GM18870 (cell line): Measurements from ENCODE around the gene HAGHL.

Experiments used
- ATAC-seq: cut with Tn5 transposase; IDR thresholded peaks from one replicate; pipeline ENCODE4 v1.9.1; 2021; ENCODE audit warnings: moderate library complexity; ENCODE audit not compliant: unreplicated experiment

The HAGHL gene

DNA sequence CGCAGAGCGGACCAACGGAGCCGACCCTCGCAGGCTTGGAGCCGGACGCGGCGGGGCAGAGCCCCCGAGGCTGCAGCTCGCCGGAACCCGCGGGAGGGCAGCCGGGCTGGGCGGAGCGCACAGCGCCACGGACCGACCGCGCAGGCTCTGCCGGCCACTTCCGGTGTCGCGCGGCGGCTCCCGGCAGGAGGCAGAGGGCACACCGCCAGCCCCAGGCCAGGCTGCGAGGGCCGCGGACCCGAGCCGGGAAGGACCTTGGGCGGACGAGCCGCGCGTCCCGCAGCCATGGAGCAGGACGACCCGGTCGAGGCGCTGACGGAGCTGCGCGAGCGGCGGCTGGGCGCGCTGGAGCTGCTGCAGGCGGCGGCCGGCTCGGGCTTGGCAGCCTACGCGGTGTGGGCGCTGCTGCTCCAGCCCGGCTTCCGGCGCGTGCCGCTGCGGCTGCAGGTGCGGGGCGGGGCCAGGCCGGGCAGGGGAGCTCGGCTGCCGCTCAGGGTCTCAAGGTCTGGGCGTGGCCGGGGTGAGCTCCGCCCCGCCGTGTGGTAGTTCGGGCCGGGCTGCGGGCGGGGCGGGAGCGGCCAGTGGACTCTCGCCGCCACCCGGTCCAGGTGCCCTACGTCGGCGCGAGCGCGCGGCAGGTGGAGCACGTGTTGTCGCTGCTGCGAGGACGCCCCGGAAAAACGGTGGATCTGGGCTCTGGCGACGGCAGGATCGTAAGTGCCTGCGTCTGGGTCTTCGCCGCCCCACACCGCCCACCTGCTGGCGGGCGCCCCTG, 5.7 kb upstream of the HAGHL start, which contains the start of gene ANTKMT:
ANTKMT (plus strand) TSS at position 157 of the 775 bp plus-strand sequence; CDS start at position 286, 129 bp downstream.
- ATAC-seq: peak; percentile 49

DNA sequence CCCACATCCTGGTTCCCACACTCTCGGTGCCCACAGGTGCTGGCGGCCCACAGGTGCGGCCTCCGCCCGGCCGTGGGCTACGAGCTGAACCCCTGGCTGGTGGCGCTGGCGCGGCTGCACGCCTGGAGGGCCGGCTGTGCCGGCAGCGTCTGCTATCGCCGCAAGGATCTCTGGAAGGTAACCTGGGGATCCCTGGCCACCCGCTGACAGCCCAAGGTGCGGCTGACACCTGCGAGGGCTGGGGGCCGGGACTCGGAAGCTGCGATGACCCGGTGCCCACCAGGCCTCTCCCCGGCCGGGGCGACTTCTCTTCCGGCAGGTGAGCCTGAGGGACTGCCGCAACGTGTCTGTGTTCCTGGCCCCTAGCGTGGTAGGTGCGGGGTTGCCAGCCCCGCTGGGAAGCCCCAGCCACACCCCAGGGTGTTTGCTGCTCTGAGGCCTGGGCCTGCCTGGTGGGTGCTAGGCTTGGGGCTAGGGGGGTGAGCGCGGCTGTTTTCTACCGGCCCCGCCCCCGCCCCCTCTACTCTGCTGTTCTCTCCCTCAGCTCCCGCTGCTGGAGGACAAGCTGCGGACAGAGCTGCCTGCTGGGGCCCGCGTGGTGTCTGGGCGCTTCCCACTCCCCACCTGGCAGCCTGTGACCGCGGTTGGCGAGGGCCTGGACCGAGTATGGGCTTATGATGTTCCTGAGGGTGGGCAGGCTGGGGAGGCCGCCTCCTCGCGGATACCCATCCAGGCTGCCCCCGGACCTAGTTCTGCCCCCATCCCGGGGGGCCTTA, 5.0 kb upstream of the HAGHL start:
- ATAC-seq: no peak

DNA sequence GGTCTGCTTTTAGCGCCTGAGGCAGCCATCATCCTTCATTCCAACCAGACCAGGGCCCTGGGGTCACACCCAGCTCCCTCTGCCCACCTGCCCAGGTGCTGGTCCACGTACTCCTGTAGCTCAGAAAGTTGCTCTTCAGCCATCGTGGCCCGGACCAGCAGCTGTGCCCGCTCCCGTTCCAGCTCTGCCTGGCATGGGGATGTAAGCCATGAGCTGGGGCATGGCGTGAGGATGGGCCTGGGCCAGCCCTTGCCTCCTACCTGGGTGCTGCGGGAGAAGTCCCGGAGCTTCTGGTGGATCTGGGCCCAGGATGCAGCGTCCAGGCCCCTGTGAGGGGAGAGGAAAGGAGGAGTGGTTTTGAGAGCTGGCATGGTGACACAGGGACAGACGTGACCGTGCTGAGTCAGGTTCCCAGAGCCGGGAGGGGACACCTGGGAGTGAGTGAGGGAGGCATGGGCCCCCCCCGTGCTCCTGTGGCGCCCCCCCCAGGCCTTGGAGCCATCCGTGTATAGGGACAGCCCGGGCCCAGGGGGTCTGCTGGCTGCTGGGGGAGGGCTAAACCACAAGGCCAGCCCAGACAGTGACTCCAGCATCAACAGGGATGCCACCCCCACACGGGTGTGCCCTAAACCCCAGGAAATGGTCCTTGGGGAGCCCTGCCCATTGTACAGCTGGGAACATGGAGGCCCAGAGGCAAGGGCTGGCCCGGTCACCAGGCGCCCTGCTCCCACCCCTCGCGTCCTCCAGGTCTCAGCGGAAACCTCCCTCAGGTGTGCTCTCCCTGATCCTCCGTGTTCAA, 3.9 kb upstream of the HAGHL start:
- no peak for ATAC-seq

DNA sequence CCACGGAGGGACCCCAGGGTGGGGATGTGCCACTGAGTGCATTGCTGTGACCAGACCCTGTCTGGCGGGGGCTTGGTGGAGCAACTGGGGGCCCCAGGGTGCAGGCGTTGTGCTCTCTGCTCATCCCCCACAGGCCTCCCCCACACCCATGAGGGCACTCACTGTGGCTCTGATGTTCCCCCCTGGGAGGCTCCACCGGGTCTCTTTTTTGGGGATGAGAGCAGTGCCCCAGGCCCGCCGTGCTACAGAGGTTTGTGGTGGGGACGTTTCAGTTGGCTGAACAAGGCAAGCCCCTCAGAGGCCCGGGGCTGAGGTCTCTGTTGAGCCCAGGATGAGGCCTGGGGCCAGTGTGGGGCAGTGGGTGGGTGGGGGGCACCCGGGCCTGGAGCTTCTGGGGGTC, 3.2 kb upstream of the HAGHL start:
- no peak for ATAC-seq

DNA sequence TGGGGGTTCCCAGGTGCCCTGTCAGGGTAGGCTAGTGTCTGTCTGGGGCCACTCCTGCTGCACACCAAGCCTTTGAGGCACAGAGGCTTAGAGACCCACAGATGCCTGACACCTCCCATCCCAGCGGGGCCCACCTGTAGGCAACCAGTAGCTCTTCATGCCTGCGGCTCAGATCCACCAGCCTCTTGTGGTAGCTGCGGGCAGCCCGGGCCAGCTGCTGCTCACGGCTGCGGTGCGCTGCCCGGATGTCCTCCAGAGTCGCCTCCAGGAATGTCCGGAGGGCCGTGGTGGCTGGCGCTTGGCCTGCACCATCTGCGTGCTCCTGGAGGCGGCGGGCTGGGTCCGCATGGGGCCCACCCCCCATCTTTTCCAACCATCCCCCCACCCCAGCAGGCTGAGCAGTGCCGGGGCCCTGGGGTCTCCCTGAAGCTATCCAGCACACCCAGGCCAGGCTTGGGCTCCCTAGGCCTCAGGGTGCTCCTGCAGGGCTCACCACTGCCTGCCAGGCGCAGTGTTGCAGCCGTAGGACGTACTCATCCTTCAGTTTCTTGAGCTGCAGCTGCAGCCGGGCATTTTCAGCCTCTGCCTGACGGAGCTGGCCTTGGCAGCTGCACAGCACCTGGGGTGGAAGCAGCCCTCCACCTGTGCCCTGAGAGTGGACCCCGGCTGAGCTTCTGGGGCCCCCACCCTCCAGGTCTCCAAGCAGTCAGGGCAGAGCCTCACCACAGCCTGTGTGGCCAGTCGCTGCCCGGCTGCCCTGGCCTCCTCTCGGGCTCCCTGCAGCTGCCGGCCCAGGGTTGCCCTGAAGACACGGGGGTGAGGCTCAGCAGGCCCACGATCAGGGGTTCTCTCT, 2.5 kb upstream of the HAGHL start:
- no peak for ATAC-seq

DNA sequence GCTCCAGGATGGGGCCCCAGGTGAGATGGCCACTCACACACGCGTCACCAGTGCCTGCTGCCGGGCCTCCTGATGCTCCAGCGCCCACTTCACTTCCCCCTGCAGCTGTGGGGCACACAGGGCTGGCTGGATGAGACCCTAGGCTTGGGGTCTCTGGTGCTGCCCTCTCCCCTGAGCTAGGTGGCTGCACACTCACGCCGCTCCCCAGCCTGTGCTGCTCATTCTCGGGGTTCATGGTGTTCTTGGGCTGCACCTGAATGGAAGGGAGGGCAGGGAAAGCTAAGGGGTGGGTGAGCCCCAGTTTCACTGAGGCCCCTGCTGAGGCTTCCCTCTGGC, 1.9 kb upstream of the HAGHL start:
- ATAC-seq: no peak

DNA sequence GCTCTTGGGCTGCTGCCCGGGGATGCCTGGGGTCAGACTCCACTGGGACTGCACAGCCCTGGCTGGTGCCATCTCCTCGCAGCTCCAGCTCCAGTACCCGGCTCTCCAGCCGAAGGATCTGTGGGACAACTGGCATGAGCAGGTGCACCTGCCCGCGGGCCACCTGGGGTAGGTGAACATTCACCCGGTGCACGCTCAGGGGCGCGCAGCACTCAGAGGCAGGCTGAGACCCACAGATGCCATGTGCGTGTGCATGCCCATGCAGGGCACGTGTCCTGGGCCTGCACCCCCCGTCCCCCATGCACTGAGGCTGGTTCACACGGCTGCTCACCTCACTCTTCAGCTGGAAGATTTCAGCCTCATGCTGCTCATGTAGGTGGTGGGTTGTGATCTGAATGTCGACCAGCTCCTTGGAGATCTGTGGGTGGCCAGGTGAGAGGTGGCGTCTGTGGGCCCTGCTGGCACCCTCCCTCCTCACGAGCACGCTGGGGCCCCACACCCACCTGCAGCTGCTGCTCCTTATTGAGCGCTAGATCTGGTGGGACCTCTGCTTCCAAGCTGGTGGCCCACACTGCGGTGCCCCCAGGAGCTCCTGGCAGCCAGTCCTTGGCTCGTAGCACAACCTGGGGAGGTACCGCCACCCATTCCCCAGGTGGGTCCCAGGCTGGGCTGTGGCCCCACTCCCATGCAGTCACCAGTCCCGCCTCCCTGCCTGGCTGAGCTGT, 1.3 kb upstream of the HAGHL start:
- no peak for ATAC-seq

DNA sequence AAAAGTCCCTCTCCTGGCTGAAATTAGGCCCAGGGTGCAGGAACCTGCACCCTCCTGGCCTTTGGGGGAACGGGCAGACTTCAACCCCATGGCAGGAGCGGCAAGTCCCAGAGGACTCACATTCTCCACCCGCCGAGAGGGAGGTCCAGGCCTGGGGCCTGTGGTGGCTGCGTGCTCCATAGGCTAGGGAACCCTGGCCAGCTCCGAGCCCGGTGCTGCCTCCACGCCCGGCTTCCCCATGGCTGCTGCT, 793 bp upstream of the HAGHL start:
- ATAC-seq: no peak

DNA sequence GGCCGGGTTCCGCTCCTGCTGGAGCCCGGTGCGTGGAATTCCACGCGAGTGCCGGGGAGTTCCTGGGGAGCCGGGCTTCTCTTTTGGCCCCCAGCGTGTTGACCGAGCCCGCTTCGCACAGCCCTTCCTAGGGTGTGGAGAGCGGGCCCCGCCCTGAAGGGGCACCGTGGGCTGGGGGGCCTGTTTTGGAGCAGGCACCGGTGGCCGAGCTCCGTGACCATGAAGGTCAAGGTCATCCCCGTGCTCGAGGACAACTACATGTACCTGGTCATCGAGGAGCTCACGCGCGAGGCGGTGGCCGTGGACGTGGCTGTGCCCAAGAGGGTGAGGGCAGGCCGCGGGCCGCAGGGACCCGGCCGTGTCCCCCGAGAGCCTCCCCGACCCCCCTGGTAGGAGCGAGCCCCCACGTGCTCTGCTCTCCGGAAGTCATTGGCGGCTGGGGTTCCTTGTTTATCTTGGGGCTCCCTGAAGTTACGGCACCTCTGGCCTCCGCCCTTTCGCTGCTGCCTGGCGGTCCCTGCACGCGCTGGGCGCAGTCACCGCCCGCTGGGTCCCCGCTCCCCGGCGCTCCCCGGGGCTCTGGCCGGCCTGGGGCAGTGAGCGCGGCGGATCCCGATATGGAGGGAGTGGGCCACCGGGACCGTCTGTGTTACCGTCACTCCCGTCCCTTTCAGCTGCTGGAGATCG, 528 bp downstream of the HAGHL start:
- ATAC-seq: no peak

DNA sequence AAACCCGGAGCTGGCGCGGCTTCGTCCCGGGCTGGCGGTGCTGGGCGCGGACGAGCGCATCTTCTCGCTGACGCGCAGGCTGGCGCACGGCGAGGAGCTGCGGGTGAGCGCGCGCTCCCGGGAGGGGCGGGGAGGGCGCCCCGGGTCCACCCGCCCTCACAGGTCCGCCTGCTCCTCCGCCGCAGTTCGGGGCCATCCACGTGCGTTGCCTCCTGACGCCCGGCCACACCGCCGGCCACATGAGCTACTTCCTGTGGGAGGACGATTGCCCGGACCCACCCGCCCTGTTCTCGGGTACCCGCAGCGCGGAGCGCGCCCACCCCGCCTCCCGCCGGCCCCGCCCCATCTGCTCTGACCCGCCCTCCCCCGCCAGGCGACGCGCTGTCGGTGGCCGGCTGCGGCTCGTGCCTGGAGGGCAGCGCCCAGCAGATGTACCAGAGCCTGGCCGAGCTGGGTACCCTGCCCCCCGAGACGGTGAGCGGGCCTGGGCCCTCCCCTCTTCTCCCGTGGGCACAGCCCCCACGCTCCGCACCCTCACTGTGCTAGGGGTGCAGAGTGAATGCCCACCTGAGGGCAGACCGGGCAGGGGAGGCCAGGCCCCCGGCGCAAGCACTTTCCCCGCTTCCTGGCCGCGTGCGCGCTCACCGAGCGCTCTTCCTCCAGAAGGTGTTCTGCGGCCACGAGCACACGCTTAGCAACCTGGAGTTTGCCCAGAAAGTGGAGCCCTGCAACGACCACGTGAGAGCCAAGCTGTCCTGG, 1.4 kb downstream of the HAGHL start:
- no peak for ATAC-seq

DNA sequence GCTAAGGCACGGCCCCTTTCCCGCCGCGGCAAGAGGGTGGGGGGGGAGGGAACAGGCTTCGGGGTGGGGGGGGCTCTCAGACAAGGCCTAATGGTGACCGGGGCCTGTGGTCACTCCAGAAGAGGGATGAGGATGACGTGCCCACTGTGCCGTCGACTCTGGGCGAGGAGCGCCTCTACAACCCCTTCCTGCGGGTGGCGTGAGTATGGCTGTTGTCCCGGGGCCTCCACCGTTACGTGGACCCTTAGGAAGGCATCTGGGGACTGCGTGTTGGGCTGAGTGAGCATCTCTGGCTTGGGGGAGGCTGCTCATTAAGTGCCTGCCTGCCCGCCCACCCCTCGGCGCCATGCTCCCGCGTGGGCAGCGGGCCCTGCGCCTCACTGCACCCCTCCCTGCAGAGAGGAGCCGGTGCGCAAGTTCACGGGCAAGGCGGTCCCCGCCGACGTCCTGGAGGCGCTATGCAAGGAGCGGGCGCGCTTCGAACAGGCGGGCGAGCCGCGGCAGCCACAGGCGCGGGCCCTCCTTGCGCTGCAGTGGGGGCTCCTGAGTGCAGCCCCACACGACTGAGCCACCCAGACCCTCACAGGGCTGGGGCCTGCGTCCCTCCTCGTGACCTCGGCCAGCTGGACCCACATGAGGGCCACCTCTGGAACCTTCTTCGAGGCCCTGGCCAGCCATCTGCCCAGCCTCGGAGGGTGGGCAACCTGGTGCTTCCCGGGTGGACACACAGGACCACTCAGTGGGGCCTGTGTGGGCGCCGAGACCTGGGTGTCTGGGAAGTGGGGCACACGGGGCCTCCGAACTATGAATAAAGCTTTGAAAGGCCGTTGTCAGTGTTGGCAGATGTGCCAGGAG, 2.2 kb downstream of the HAGHL start:
- ATAC-seq: no peak

DNA sequence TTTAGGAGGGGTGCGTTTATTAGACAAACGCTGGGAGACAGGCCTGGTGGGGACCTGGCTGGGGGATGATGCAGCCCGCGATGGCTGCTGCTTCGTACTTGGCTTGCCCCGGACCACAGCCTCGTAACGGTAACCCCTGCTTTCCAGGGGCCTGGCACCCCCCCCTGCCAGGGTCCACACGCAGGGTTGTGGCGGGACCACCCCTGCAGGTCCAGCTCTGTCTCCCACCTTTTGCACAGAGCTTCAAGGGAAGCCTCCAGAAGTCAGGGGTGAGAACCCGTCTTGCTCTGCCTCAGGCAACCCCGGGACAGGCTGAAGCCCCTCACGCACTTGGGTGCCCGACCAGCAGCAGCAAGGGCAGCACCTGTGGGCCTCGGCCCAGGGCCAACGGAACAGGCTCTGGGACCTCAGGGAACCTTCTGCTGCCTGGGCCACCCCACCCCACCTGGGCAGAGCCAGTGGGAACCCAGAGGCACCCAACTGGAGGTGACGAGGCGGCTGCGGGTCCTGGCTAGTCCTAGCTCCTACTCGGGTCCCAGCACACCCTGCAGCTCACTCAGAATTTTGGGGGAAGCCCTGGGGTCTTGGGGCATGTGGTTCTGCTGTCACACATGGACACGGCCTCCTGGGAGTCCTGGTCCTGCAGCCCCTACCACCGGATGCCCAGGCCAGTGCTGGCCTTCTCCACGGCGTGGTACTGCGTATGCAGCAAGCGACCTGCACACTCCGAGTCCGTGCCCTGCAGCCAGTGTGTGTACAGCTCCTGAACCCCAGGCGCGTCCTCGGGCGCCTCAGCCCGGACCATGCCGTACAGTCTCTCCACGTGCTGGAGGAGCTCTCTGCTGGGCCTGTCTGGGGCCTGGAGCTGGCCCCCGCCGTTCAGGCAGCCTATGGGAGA, 3.1 kb downstream of the HAGHL start:
- ATAC-seq: no peak

DNA sequence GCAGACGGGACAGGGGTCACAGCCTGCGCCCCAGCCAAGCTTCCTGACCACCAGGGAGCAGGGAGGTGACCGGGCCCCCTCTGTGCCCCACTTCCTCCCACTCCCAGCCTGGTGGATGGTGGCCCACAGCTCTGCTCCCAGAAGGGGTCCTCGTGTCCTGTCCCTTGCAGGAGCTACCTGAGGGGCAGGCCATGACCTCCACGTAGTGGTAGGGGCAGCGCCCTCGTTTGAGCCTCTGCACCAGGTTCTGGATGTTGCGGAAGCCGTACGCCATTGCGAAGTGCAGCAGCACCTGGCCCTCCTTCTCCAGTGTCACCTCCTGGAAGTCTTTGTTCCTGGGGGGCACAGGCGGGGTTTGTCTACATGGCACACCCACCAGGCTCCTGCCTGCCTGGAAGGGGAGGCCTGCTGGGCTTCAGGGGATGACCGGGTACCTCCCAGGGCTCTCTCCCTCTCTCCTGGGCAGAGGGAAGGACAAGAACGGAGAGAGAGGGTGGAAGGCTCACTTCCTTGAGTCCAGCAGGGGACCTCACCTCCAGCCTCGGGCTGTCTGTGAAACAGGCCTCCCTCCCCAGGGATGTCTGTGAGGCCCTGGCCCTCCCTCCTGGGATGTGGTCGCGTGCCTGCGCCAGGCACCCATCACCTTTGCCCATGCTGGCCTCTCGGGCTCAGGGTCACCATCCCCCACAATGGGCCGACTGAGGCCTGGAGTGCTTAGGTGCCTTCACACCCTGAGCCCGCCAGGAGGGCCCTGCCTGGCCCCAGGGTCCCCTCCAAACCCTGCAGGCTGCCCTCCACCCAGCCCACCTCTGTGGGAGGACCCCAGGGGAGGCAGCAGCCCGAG, 4.0 kb downstream of the HAGHL start:
- ATAC-seq: no peak

DNA sequence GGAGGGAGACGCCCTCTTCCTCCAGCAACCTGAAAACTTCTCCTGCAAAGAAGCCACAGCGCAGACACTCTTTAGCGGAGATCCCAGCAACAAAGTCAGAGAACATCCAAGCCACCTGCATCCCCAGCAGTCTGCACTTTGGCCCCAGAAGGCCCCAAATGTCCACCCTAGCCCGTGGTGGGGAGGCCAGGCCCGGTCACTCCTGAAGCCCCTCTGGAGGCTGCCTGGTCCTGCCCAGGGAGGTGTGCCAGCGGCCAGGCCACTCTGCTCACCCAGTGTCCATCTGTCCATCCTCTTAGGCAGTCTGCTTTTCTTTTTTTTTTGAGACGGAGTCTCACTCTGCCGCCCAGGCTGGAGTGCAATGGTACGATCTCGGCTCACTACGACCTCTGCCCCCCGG, 5.4 kb downstream of the HAGHL start:
- ATAC-seq: no peak

DNA sequence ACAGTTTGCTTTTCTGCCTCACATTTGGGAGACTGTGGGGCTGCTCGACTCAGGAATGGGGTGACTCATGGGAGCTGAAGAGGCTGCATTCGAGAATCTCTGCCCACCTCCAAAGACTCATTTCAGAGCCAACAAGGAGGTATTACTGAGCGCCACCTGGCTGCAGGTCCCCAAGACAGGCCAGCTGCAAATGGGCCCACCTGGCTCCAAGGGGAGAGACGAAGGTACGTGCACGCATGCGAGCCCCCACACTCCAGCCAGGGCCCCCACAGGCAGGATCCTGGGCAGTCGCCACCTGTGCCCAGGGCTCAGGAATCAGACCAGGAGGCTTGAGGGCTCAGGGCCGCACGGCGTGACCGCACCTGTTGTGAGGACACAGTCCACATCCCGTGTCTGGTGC, 6.0 kb downstream of the HAGHL start:
- no peak for ATAC-seq
